ENCODE measurements around the gene UQCR11. TPM values are rescaled to one million over a fixed set of nuclear protein-coding genes. Genes with fewer than 3 reads are reported as not detected.

UQCR11 gene
- polyA plus RNA-seq, 1 donor (not counting 4 experiments of a cell fraction or from before 2014, with no cell fraction given) = 327 TPM

DNA sequence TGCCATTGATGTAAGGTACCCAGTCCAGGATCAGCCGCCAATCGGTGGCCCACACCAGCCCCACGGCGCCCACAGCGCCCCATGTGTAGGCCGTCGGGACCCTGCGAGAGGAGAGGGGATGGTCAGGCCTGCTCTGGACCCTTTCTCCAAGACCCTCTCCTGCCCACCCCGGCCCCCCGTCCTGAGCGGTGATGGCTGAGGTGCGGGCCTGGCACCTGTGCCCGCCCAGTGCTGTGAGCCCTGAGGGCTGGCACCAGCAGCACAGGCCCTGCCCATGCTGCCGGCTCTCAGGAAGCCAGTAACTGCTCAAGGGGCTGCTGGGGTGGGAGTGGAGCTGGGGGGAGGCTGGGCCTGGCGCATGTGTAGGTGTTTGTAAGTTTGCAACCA, 5.8 kb downstream of the UQCR11 start:
- Histone ChIP-seq H3K79me2 (ENCODE audit: control insufficient read depth, insufficient read depth, low read length) (peaks cover 59% of the 10 kb centered on the region), H3K9ac (ENCODE audit: control insufficient read depth, extremely low read depth, insufficient read depth, low read length) (no peak overlapping the region)
- no peak for FAIRE-seq

DNA sequence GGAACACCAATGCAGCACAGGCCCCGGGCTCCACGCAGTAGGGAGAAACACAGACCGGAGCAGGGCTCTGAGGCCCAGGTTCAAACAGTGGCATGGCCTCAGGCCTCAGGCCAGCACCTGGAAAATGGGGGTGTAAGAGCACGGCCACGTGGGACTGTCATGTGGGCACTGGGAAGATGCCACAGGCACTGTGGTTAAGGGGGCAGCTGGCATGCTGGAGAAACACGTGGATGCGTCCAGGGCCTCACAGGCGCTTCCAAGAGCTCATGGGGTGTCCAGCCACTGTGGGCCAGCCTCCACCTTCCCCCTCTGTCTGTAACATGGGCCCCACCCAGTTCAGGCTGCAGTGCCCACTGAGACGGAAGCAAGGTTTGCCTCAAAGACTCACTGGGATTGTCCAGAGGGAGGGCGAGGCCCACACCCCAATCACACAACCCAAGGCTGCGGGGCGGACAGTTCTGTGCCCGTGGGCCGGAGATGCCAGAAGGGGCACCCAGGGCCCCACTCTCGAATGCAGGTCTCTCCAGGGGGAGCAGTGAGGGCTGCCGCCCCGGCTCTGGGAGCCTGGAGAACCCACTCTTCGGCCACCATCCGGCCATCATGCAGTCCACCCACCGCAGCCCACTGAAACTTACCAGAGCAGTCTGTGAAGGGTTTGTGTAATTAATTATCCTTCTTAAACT, 6.3 kb downstream of the UQCR11 start:
- Histone ChIP-seq H3K27ac (ENCODE audit: control insufficient read depth, insufficient read depth, low read length) (no peak overlapping the region), H3K4me1 (ENCODE audit: control insufficient read depth, extremely low read depth, insufficient read depth, low read length) (no peaks in the 10 kb centered on the region), H3K9me3 (ENCODE audit: control insufficient read depth, low read depth, low read length) (no peaks in the 10 kb centered on the region), H3K9ac (ENCODE audit: control insufficient read depth, extremely low read depth, insufficient read depth, low read length) (no peak overlapping the region), H3K79me2 (ENCODE audit: control insufficient read depth, insufficient read depth, low read length) (peaks cover 53% of the 10 kb centered on the region), H3K4me2 (ENCODE audit: control insufficient read depth, extremely low read depth, insufficient read depth, low read depth, low read length) (no peak overlapping the region), H3K36me3 (ENCODE audit: control insufficient read depth in 2 of 2, extremely low read depth in 1 of 2, insufficient read depth in 2 of 2, low read length in 2 of 2) (peaks cover 26 to 27% of the 10 kb centered on the region in 2 experiments), H3K4me3 (ENCODE audit: control insufficient read depth in 2 of 3, extremely low read depth in 1 of 3, insufficient read depth in 2 of 3, low read depth in 1 of 3, low read length in 3 of 3) (no peak overlapping the region), H2AFZ (ENCODE audit: control insufficient read depth, low read length) (no peak overlapping the region), H3K9me1 (ENCODE audit: control insufficient read depth, extremely low read depth, insufficient read depth, low read length) (no peaks in the 10 kb centered on the region), H4K20me1 (ENCODE audit: control insufficient read depth, extremely low read depth, insufficient read depth, low read length) (peaks cover 7% of the 10 kb centered on the region), H3K27me3 (ENCODE audit: control insufficient read depth, extremely low read depth, insufficient read depth, low read length) (no peaks in the 10 kb centered on the region)
- dilution Hi-C loops (cut with MboI; ENCODE audit: extremely low pct_ligation_motif_present, low sequenced_read_pairs) = no loop called here
- no peak for FAIRE-seq
- TF ChIP-seq, protein P1, sequence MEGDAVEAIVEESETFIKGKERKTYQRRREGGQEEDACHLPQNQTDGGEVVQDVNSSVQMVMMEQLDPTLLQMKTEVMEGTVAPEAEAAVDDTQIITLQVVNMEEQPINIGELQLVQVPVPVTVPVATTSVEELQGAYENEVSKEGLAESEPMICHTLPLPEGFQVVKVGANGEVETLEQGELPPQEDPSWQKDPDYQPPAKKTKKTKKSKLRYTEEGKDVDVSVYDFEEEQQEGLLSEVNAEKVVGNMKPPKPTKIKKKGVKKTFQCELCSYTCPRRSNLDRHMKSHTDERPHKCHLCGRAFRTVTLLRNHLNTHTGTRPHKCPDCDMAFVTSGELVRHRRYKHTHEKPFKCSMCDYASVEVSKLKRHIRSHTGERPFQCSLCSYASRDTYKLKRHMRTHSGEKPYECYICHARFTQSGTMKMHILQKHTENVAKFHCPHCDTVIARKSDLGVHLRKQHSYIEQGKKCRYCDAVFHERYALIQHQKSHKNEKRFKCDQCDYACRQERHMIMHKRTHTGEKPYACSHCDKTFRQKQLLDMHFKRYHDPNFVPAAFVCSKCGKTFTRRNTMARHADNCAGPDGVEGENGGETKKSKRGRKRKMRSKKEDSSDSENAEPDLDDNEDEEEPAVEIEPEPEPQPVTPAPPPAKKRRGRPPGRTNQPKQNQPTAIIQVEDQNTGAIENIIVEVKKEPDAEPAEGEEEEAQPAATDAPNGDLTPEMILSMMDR (optimal IDR thresholded peaks at IDR 0.05 in 1 of 3, IDR thresholded peaks at IDR 0.05 in 1 of 3, conservative IDR thresholded peaks at IDR 0.05 in 1 of 3; ENCODE audit: extremely low read depth in 1 of 3, insufficient read depth in 2 of 3, low read length in 3 of 3) = no peak
- TF ChIP-seq EZH2 (IDR thresholded peaks at IDR 0.05; ENCODE audit: low read length) = no peak
- no peak for DNase-seq (ENCODE audit: low read depth, low spot score)

More for the DNA sequence above, 5.8 kb downstream of the UQCR11 start:
- no peak for DNase-seq (ENCODE audit: low read depth, low spot score)
- no peak overlapping the region for H2AFZ ChIP-seq (ENCODE audit: control insufficient read depth, low read length)
- TF ChIP-seq EZH2 (IDR thresholded peaks at IDR 0.05; ENCODE audit: low read length) = no peak
- TF ChIP-seq, protein P1 (optimal IDR thresholded peaks at IDR 0.05 in 1 of 3, IDR thresholded peaks at IDR 0.05 in 1 of 3, conservative IDR thresholded peaks at IDR 0.05 in 1 of 3; ENCODE audit: extremely low read depth in 1 of 3, insufficient read depth in 2 of 3, low read length in 3 of 3) = no peak
- dilution Hi-C loops (cut with MboI; ENCODE audit: extremely low pct_ligation_motif_present, low sequenced_read_pairs) = no loop called here
- no peaks in the 10 kb centered on the region for H3K9me3 ChIP-seq (ENCODE audit: control insufficient read depth, low read depth, low read length)
- H3K4me1 ChIP-seq (ENCODE audit: control insufficient read depth, extremely low read depth, insufficient read depth, low read length) = peaks cover 2% of the 10 kb centered on the region
- no peak overlapping the region for H3K4me2 ChIP-seq (ENCODE audit: control insufficient read depth, extremely low read depth, insufficient read depth, low read depth, low read length)
- H4K20me1 ChIP-seq (ENCODE audit: control insufficient read depth, extremely low read depth, insufficient read depth, low read length) = peaks cover 7% of the 10 kb centered on the region
- H3K9me1 ChIP-seq (ENCODE audit: control insufficient read depth, extremely low read depth, insufficient read depth, low read length) = no peaks in the 10 kb centered on the region
- peaks cover 26 to 27% of the 10 kb centered on the region in 2 experiments for H3K36me3 ChIP-seq (ENCODE audit: control insufficient read depth in 2 of 2, extremely low read depth in 1 of 2, insufficient read depth in 2 of 2, low read length in 2 of 2)
- no peak overlapping the region for H3K27ac ChIP-seq (ENCODE audit: control insufficient read depth, insufficient read depth, low read length)
- no peaks in the 10 kb centered on the region for H3K27me3 ChIP-seq (ENCODE audit: control insufficient read depth, extremely low read depth, insufficient read depth, low read length)
- H3K4me3 ChIP-seq (ENCODE audit: control insufficient read depth in 2 of 3, extremely low read depth in 1 of 3, insufficient read depth in 2 of 3, low read depth in 1 of 3, low read length in 3 of 3) = no peak overlapping the region
